HL-60 (cell line): ENCODE measurements around the gene SPATA32.
A peak's percentile ranks its signal among the peaks of the same experiment; 100 is the strongest.

Experiments used
- DNase-seq, 2 experiments: peaks; one replicate each; pipeline ENCODE4 v3.0.0-alpha.2; 2010 to 2020; ENCODE audit warnings: low read depth in 1 of 2, low spot score in 1 of 2
- H3K27ac ChIP-seq: fragments of 250-450 bp; sonication (Bioruptor Pico); replicated peaks from 2 replicates; pipeline ENCODE4 v1.5.1; 2020; ENCODE audit warnings: mild to moderate bottlenecking, moderate library complexity
- H3K27me3 ChIP-seq: fragments of 250-450 bp; sonication (Bioruptor Pico); 2 replicates; pipeline ENCODE4 v1.5.1; 2021; ENCODE audit warnings: mild to moderate bottlenecking, moderate library complexity; ENCODE audit not compliant: insufficient read depth, poor library complexity, severe bottlenecking
- H3K4me3 ChIP-seq: replicated peaks from 2 replicates; pipeline ENCODE4 v1.5.1; 2011; ENCODE audit warnings: mild to moderate bottlenecking, control low read depth, low read length; ENCODE audit not compliant: insufficient read depth
- CTCF ChIP-seq: IDR thresholded peaks from one replicate; pipeline ENCODE4 v1.5.1; 2011; ENCODE audit warnings: low read length, control low read depth, inconsistent platforms; ENCODE audit not compliant: insufficient read depth
- GABPA ChIP-seq: IDR thresholded peaks from 2 replicates; pipeline ENCODE4 v1.6.1; 2012; ENCODE audit warnings: low read depth
- POLR2AphosphoS5 ChIP-seq: IDR thresholded peaks from 2 replicates; pipeline ENCODE4 v1.6.1; 2012; ENCODE audit warnings: low read depth
- REST ChIP-seq: IDR thresholded peaks from 2 replicates; pipeline ENCODE4 v1.6.1; 2012; ENCODE audit warnings: low read depth; ENCODE audit not compliant: insufficient replicate concordance
- SPI1 ChIP-seq: IDR thresholded peaks from 2 replicates; pipeline ENCODE4 v1.6.1; 2012; ENCODE audit warnings: low read depth, mild to moderate bottlenecking, borderline replicate concordance

Gene SPATA32

GRCh38 chr17:45309400-45309799 lies 47.5 kb upstream of the SPATA32 start:
- DNase-seq, result no peak
- Histone ChIP-seq H3K27me3 (no peaks in the 10 kb centered on the region), H3K27ac (no peak overlapping the region), H3K4me3 (no peak overlapping the region)
- TF ChIP-seq REST (no peak), POLR2AphosphoS5 (no peak), CTCF (no peak), SPI1 (no peak), GABPA (no peak)

- TF ChIP-seq GABPA, result no peak
- TF ChIP-seq CTCF, result no peak
- TF ChIP-seq REST, result no peak
- no peak for TF ChIP-seq SPI1
- no peak for TF ChIP-seq POLR2AphosphoS5
- no peak overlapping the region for H3K4me3 ChIP-seq
- DNase-seq, result no peak
- H3K27me3 ChIP-seq, result no peaks in the 10 kb centered on the region
- no peak overlapping the region for H3K27ac ChIP-seq
These were observed 46.9 kb upstream of the SPATA32 start for GRCh38 chr17:45308840-45309239.

GRCh38 chr17:45308016-45308365 lies 46.1 kb upstream of the SPATA32 start:
- Histone ChIP-seq H3K27ac (peak overlapping the region; percentile 48), H3K4me3 (no peak overlapping the region), H3K27me3 (no peaks in the 10 kb centered on the region)
- TF ChIP-seq REST (no peak), SPI1 (no peak), GABPA (no peak)
- no peak for DNase-seq
